Testis (tissue), 2 donors: ENCODE data around the gene SCLY.

ENCODE experiments used
- CTCF ChIP-seq, 3 experiments: fragments of 450-650 bp in 2 of 3; fragments of 200-600 bp in 1 of 3; sonication (generic) in 1 of 3; IDR thresholded peaks; one replicate each; pipeline ENCODE4 v1.5.1; 2016 to 2019; ENCODE audit warnings: antibody characterized with exemption in 3 of 3, mild to moderate bottlenecking in 2 of 3, moderate library complexity in 1 of 3
- POLR2A ChIP-seq: fragments of 450-650 bp; IDR thresholded peaks from one replicate; pipeline ENCODE4 v1.6.1; 2017; ENCODE audit warnings: antibody characterized with exemption, mild to moderate bottlenecking, moderate library complexity

GRCh38 chr2:238128534-238129001 lies 67.8 kb downstream of the SCLY start:
- no peak for TF ChIP-seq CTCF (IDR thresholded peaks at IDR 0.05)
- TF ChIP-seq POLR2A: no peak
